ENCODE data around the gene LRRC8C.
"Not testable (repeated sequence)": the region's sequence is repeated elsewhere in the genome, so short reads cannot be mapped to it uniquely, and the experiment has no call there.

LRRC8C gene

GRCh38 chr1:89590341-89591080 is 42.4 kb upstream of the LRRC8C start:
- DNase-seq: peak; percentile 16
- Histone ChIP-seq H3K4me3 (ENCODE audit: low read length) (no peak overlapping the region), H4K8ac (ENCODE audit: low read depth, low read length) (no peak overlapping the region), H3K27me3 (ENCODE audit: insufficient read depth, low read length, poor library complexity) (no peaks in the 10 kb centered on the region), H2BK120ac (ENCODE audit: low read depth, low read length) (no peak overlapping the region), H3K18ac (ENCODE audit: low read length) (no peak overlapping the region), H3K79me2 (ENCODE audit: control insufficient read depth, insufficient read depth, low read length) (peaks cover 5% of the 10 kb centered on the region), H4K5ac (ENCODE audit: low read length) (no peak overlapping the region), H2AK5ac (ENCODE audit: low read length) (no peak overlapping the region), H3K23ac (ENCODE audit: low read length) (no peak overlapping the region), H3K9ac (ENCODE audit: low read length) (no peak overlapping the region), H3K79me1 (ENCODE audit: low read length) (no peaks in the 10 kb centered on the region), H2BK5ac (ENCODE audit: low read length) (no peak overlapping the region), H3K4me1 (ENCODE audit: control insufficient read depth, low read depth, low read length) (no peaks in the 10 kb centered on the region), H3K4me2 (ENCODE audit: low read length) (no peak overlapping the region), H3K36me3 (ENCODE audit: control insufficient read depth, insufficient read depth, low read length) (no peaks in the 10 kb centered on the region), H3K56ac (ENCODE audit: low read length) (no peak overlapping the region), H3K27ac (ENCODE audit: low read depth, low read length) (no peak overlapping the region), H3K4ac (ENCODE audit: low read depth, low read length) (no peak overlapping the region), H2BK15ac (replicated peaks; ENCODE audit: low read depth) (no peak overlapping the region)
- no CpG with 5 or more reads among the region's 6 CpGs for WGBS (ENCODE audit: extremely low coverage, insufficient coverage, low lambda C conversion rate)

DNA sequence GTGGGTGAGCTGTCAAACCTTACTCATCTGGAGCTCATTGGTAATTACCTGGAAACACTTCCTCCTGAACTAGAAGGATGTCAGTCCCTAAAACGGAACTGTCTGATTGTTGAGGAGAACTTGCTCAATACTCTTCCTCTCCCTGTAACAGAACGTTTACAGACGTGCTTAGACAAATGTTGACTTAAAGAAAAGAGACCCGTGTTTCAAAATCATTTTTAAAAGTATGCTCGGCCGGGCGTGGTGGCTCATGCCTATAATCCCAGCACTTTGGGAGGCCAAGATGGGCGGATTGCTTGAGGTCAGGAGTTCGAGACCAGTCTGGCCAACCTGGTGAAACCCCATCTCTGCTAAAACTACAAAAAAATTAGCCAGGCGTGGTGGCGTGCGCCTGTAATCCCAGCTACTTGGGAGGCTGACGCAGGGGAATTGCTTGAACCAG is 40.0 kb upstream of the LRRC8C start:
- not testable (repeated sequence) for DNase-seq; H4K5ac ChIP-seq (ENCODE audit: low read length); H3K79me1 ChIP-seq (ENCODE audit: low read length); H3K36me3 ChIP-seq (ENCODE audit: control insufficient read depth, insufficient read depth, low read length); H3K23ac ChIP-seq (ENCODE audit: low read length); H3K56ac ChIP-seq (ENCODE audit: low read length); H3K4me1 ChIP-seq (ENCODE audit: control insufficient read depth, low read depth, low read length); H3K27ac ChIP-seq (ENCODE audit: low read depth, low read length); H3K18ac ChIP-seq (ENCODE audit: low read length); H2AK5ac ChIP-seq (ENCODE audit: low read length); H3K9ac ChIP-seq (ENCODE audit: low read length); H2BK120ac ChIP-seq (ENCODE audit: low read depth, low read length); H3K4ac ChIP-seq (ENCODE audit: low read depth, low read length); H3K27me3 ChIP-seq (ENCODE audit: insufficient read depth, low read length, poor library complexity); H3K79me2 ChIP-seq (ENCODE audit: control insufficient read depth, insufficient read depth, low read length); H4K8ac ChIP-seq (ENCODE audit: low read depth, low read length); H3K4me2 ChIP-seq (ENCODE audit: low read length); H3K4me3 ChIP-seq (ENCODE audit: low read length); H2BK15ac ChIP-seq (replicated peaks; ENCODE audit: low read depth); H2BK5ac ChIP-seq (ENCODE audit: low read length)
- WGBS (ENCODE audit: extremely low coverage, insufficient coverage, low lambda C conversion rate): no CpG with 5 or more reads among the region's 13 CpGs

DNA sequence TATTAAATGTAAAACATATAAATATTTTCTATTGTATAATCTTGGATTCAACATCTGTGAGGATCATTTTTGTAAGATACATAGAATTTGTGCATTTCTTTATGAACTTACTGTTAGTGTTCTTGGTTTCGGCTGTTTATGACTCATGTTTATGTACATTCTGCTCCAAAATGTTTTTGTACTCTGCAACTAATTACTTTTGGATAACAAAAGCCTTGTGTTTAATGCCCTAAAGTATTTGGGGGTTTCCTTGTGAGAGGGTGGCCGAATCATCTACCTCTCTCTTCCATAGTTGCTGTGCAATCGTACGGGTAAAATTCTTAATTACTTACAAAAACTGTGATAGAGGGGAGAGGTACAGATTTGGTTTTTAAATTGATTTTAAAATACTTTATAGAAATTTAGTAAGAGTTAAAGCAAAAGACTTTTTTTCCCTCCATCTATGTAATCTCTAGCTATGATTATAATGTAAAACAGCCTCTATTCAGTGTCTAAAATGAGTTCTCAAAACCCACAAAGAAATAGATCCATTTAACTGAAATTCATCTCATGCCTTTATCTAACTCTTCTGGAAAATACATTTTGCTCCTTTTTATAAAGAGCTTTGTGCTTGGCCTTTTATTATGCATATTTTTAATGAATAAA is 38.7 kb upstream of the LRRC8C start:
- Histone ChIP-seq H4K5ac (ENCODE audit: low read length) (no peak overlapping the region), H2BK5ac (ENCODE audit: low read length) (no peak overlapping the region), H3K36me3 (ENCODE audit: control insufficient read depth, insufficient read depth, low read length) (no peaks in the 10 kb centered on the region), H3K4me3 (ENCODE audit: low read length) (no peak overlapping the region), H3K79me1 (ENCODE audit: low read length) (no peaks in the 10 kb centered on the region), H3K56ac (ENCODE audit: low read length) (no peak overlapping the region), H3K4ac (ENCODE audit: low read depth, low read length) (no peak overlapping the region), H3K23ac (ENCODE audit: low read length) (no peak overlapping the region), H3K4me2 (ENCODE audit: low read length) (no peak overlapping the region), H3K79me2 (ENCODE audit: control insufficient read depth, insufficient read depth, low read length) (peaks cover 3% of the 10 kb centered on the region), H3K18ac (ENCODE audit: low read length) (no peak overlapping the region), H3K27ac (ENCODE audit: low read depth, low read length) (no peak overlapping the region), H3K9ac (ENCODE audit: low read length) (no peak overlapping the region), H4K8ac (ENCODE audit: low read depth, low read length) (no peak overlapping the region), H2BK120ac (ENCODE audit: low read depth, low read length) (no peak overlapping the region), H3K4me1 (ENCODE audit: control insufficient read depth, low read depth, low read length) (no peaks in the 10 kb centered on the region), H3K27me3 (ENCODE audit: insufficient read depth, low read length, poor library complexity) (no peaks in the 10 kb centered on the region), H2BK15ac (replicated peaks; ENCODE audit: low read depth) (no peak overlapping the region), H2AK5ac (ENCODE audit: low read length) (no peak overlapping the region)
- WGBS (ENCODE audit: extremely low coverage, insufficient coverage, low lambda C conversion rate): no CpG with 5 or more reads among the region's 4 CpGs
- DNase-seq: no peak

DNA sequence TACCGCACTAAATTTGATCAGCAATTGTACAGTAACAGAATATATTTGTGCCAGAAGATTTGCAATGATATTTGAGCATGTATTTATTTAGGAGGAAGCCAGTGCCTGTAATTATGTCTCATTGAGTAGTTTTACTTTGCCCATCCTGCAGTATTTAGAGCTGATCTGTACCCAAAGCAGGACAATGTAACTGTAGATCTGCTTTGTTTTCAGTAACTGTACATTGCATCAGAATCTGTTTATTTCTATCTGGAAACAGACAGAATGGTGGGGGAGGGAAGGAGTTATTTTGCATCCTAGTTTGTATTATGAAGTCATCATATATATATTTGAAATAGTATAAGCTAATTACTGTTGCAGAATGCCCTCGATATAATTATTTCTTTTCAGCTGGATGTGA is 36.2 kb upstream of the LRRC8C start:
- no CpG with 5 or more reads among the region's 2 CpGs for WGBS (ENCODE audit: extremely low coverage, insufficient coverage, low lambda C conversion rate)
- Histone ChIP-seq H3K56ac (ENCODE audit: low read length) (no peak overlapping the region), H4K5ac (ENCODE audit: low read length) (no peak overlapping the region), H4K8ac (ENCODE audit: low read depth, low read length) (no peak overlapping the region), H2BK15ac (replicated peaks; ENCODE audit: low read depth) (no peak overlapping the region), H3K36me3 (ENCODE audit: control insufficient read depth, insufficient read depth, low read length) (no peaks in the 10 kb centered on the region), H2BK5ac (ENCODE audit: low read length) (no peak overlapping the region), H3K23ac (ENCODE audit: low read length) (no peak overlapping the region), H3K18ac (ENCODE audit: low read length) (no peak overlapping the region), H2BK120ac (ENCODE audit: low read depth, low read length) (no peak overlapping the region), H3K79me1 (ENCODE audit: low read length) (no peaks in the 10 kb centered on the region), H3K9ac (ENCODE audit: low read length) (no peak overlapping the region), H3K4me1 (ENCODE audit: control insufficient read depth, low read depth, low read length) (no peaks in the 10 kb centered on the region), H3K27ac (ENCODE audit: low read depth, low read length) (no peak overlapping the region), H3K79me2 (ENCODE audit: control insufficient read depth, insufficient read depth, low read length) (peaks cover 1% of the 10 kb centered on the region), H3K27me3 (ENCODE audit: insufficient read depth, low read length, poor library complexity) (no peaks in the 10 kb centered on the region), H3K4me3 (ENCODE audit: low read length) (no peak overlapping the region), H2AK5ac (ENCODE audit: low read length) (no peak overlapping the region), H3K4me2 (ENCODE audit: low read length) (no peak overlapping the region), H3K4ac (ENCODE audit: low read depth, low read length) (no peak overlapping the region)
- no peak for DNase-seq

- Histone ChIP-seq H3K27me3 (ENCODE audit: insufficient read depth, low read length, poor library complexity) (no peaks in the 10 kb centered on the region), H3K23ac (ENCODE audit: low read length) (no peak overlapping the region), H4K5ac (ENCODE audit: low read length) (no peak overlapping the region), H2AK5ac (ENCODE audit: low read length) (no peak overlapping the region), H2BK15ac (replicated peaks; ENCODE audit: low read depth) (no peak overlapping the region), H3K36me3 (ENCODE audit: control insufficient read depth, insufficient read depth, low read length) (no peaks in the 10 kb centered on the region), H3K9ac (ENCODE audit: low read length) (no peak overlapping the region), H4K8ac (ENCODE audit: low read depth, low read length) (no peak overlapping the region), H3K4me2 (ENCODE audit: low read length) (no peak overlapping the region), H3K56ac (ENCODE audit: low read length) (no peak overlapping the region), H3K27ac (ENCODE audit: low read depth, low read length) (no peak overlapping the region), H3K18ac (ENCODE audit: low read length) (no peak overlapping the region), H3K4me3 (ENCODE audit: low read length) (no peak overlapping the region), H3K4ac (ENCODE audit: low read depth, low read length) (no peak overlapping the region), H3K4me1 (ENCODE audit: control insufficient read depth, low read depth, low read length) (no peaks in the 10 kb centered on the region), H3K79me1 (ENCODE audit: low read length) (no peaks in the 10 kb centered on the region), H2BK5ac (ENCODE audit: low read length) (no peak overlapping the region), H3K79me2 (ENCODE audit: control insufficient read depth, insufficient read depth, low read length) (no peaks in the 10 kb centered on the region), H2BK120ac (ENCODE audit: low read depth, low read length) (no peak overlapping the region)
- peak; percentile 63 for DNase-seq
- WGBS (ENCODE audit: extremely low coverage, insufficient coverage, low lambda C conversion rate): no CpG with 5 or more reads among the region's 5 CpGs
These were observed 34.2 kb upstream of the LRRC8C start for GRCh38 chr1:89598450-89599331.
